Hepatocyte (in vitro differentiated cells): ENCODE results near the gene SGMS1.

Experiments used
- EZH2 ChIP-seq: fragments of 200-600 bp; sonication (generic); IDR thresholded peaks from 2 replicates; pipeline ENCODE4 v1.6.1; 2016; ENCODE audit warnings: antibody characterized with exemption, mild to moderate bottlenecking, borderline replicate concordance
- TF ChIP-seq, protein P1 (sequence below): fragments of 200-600 bp; sonication (generic); IDR thresholded peaks from 2 replicates; pipeline ENCODE4 v1.5.1; 2016; ENCODE audit warnings: antibody characterized with exemption, mild to moderate bottlenecking; ENCODE audit not compliant: poor library complexity

GRCh38 chr10:50516171-50516570 is 107.6 kb downstream of the SGMS1 start:
- TF ChIP-seq, protein P1, sequence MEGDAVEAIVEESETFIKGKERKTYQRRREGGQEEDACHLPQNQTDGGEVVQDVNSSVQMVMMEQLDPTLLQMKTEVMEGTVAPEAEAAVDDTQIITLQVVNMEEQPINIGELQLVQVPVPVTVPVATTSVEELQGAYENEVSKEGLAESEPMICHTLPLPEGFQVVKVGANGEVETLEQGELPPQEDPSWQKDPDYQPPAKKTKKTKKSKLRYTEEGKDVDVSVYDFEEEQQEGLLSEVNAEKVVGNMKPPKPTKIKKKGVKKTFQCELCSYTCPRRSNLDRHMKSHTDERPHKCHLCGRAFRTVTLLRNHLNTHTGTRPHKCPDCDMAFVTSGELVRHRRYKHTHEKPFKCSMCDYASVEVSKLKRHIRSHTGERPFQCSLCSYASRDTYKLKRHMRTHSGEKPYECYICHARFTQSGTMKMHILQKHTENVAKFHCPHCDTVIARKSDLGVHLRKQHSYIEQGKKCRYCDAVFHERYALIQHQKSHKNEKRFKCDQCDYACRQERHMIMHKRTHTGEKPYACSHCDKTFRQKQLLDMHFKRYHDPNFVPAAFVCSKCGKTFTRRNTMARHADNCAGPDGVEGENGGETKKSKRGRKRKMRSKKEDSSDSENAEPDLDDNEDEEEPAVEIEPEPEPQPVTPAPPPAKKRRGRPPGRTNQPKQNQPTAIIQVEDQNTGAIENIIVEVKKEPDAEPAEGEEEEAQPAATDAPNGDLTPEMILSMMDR = no peak
- no peak for TF ChIP-seq EZH2
